Measurements from ENCODE around the gene ALLC.

DNA sequence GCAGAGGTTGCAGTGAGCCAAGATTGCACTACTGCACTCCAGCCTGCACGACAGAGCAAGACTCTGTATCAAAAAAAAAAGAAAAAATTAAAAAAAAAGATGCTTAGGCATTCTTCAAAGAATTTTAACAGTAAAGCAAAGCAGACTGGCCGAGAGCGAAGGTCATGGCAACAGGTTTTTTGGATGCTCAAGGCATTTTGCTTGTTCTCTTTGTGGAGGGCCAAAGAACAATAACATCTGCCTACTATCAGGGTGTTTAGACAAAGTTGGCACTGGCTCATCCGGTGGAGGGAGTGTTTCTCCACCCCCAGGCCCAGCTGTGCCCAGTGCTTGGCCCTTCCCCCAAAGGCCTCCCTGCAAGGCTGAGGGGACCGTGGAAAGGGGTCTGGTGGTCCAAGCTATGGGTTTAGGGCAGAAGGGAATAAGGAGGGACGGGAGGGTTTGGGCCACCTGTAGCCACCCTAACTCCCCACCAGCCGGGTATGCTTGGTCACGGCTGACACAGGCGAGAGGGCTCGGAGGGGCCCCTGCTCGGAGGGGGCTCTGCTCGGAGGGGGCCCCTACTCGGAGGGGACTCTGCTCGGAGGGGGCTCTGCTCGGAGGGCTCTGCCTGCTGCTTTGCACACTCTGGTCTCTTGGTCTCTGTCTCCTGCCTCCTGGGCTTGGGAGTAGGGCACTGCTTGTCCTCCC lies 26.7 kb upstream of the ALLC start:
- TF ChIP-seq, protein P1, sequence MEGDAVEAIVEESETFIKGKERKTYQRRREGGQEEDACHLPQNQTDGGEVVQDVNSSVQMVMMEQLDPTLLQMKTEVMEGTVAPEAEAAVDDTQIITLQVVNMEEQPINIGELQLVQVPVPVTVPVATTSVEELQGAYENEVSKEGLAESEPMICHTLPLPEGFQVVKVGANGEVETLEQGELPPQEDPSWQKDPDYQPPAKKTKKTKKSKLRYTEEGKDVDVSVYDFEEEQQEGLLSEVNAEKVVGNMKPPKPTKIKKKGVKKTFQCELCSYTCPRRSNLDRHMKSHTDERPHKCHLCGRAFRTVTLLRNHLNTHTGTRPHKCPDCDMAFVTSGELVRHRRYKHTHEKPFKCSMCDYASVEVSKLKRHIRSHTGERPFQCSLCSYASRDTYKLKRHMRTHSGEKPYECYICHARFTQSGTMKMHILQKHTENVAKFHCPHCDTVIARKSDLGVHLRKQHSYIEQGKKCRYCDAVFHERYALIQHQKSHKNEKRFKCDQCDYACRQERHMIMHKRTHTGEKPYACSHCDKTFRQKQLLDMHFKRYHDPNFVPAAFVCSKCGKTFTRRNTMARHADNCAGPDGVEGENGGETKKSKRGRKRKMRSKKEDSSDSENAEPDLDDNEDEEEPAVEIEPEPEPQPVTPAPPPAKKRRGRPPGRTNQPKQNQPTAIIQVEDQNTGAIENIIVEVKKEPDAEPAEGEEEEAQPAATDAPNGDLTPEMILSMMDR (IDR thresholded peaks at IDR 0.05; ENCODE audit: insufficient read depth, low read length, poor library complexity, severe bottlenecking): no peak
- no peak for TF ChIP-seq EZH2phosphoT487 (conservative IDR thresholded peaks at IDR 0.05; ENCODE audit: low read length)
